Stimulated activated CD4-positive, alpha-beta T cell treated with anti-CD3 and anti-CD28 coated beads, Interleukin-1b, Interleukin-23, amount 100 ng/mL, for 4 hours (primary cell): ENCODE results near the gene DYNLT1.
"Not testable (repeated sequence)": the region's sequence is repeated elsewhere in the genome, so short reads cannot be mapped to it uniquely, and the experiment has no call there.

Experiments used
- DNase-seq, 2 donors: peaks; one replicate each; pipeline ENCODE4 v3.0.0-alpha.2; 2020; ENCODE audit warnings: low read depth in 2 of 2

Gene DYNLT1

GRCh38 chr6:158663625-158664165, 19.2 kb upstream of the DYNLT1 start:
- DNase-seq = no peak

DNA sequence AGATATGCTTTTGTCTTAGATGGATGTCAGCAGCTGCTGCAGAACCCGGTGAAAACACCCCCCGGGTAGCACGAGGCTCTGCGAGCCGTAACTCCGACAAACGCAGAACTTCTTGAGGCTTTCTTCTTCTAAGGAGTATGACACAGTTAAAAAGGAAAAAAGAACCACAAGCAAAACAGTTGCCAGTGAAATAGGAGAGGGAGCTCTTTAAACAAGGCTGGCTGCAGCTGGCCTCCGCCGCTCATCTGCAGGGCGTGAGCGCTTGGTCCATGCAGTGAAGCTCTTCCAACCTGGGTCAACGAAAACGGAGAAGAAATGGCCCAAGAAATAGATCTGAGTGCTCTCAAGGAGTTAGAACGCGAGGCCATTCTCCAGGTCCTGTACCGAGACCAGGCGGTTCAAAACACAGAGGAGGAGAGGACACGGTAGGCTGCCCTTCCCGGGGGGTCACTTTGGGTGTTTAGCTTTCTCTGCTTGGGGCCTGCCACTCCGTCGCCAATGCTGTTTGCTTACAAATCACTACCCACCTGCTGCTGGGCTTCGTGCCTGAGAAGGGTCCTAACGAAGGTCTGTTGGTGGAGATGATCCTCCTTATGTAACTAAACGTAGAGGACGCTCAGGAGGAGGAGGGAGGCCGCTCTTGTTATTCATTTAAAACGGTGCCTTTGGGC, 18.5 kb upstream of the DYNLT1 start:
- DNase-seq = no peak

DNA sequence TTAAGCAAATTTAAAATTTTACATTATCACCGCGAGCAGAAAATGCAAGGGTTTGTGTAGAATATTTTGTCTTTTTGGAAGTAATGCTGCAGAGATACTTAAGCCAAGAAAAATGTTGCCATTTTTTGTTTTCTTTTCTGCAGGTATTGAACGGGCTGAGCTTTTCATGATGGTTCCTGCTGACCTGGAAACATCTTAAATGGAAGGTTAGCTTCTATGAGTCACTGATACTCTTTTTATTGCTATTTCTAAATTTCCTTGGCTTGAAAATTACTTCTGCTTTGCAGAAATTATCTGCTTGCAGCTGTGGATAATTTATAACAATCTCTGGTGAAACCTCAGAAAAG, 18.0 kb upstream of the DYNLT1 start:
- no peak for DNase-seq

GRCh38 chr6:158661156-158661685, 16.7 kb upstream of the DYNLT1 start:
- no peak for DNase-seq

- no peak for DNase-seq
Measured at GRCh38 chr6:158660333-158660754, 15.8 kb upstream of the DYNLT1 start.

- DNase-seq = not testable (repeated sequence)
Measured at GRCh38 chr6:158656986-158657385, 12.4 kb upstream of the DYNLT1 start.

DNA sequence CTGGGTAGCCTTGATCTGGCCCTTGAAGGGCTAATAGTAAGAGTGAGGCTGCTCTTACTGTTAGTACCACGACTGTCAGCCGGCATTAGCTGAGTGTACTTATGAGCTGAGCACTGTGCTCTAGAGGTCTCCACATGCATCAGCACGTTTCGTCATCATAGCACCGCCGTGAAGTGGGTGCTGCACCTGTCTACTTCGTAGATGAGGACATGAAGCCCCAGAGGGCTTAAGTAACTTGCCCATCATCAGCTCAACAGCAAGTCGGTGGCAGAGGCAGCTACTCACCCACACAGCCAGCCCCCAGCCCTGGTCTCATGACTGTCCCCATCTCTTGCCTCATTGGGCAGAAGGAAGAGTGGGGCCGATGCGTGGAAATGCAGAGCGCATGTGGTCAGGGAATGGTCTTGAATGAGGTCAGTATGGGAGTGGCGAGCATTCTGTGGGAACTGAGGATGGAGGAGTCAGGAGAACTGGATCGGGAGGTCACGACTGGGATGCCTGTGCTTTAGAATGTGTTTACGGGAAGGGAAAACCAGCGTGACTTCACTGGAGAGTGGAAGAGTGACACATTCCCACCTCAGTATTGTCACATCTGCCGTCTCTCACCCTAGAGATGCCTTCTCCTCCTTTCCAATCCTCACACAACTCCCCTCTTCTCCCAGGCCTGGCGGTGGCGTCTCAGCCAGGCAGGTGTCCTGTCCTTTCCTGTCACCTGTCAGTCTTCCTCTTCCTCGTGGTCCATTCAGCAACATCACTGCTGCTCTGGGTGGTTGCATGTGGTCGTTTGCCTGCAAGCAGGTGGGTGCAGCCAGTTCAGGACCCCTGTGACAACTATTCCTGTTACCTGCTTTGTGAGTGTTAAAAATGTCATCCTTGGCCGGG, 11.3 kb upstream of the DYNLT1 start:
- no peak for DNase-seq

DNA sequence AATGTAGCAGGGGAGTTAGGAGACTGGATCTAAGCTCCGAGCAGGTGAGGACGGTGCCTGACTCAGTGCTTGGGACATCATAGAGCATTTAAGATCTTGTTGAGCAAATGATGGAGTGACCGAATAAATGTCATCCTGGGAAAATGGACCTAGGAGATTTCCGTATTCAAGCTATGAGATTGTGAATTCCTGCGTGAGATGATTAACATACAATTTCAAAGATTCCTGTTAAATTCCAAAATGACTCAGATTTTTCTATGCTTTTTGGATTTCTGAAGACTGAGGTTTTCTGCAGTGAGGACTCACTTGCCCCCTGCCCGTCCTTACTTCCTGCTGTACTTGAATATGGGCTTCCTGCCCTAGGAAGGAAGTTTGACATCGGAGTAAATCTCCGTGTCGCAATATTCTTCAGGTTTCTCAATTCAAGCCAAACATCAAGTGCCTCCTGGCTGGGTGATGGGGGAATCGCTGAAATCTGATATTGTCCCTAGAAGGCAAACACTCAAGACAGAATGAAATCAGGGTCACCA, 10.5 kb upstream of the DYNLT1 start:
- no peak for DNase-seq

DNA sequence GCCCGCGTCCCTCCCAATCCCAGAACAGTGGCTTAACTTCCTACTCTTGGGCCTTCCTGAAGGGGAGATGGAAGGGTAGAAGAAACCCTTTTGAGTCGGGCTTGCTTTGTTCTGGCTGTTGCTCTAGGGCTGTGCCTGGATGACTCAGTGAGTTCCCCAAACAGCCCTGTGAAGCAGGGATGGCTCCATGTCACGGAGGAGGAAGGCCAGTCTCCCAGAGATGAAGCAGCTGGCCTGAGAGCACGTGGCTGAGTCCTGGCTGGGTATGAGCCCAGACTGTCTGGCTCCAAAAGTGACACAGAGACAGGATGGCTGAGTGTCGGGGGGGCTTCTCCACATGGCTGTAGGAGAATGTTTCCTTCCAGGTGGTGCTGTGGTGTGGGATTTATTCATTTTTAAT, 10.0 kb upstream of the DYNLT1 start:
- DNase-seq = no peak

- DNase-seq = peak; percentile 53 to 78
Measured at GRCh38 chr6:158653577-158654354, 9.2 kb upstream of the DYNLT1 start.

DNA sequence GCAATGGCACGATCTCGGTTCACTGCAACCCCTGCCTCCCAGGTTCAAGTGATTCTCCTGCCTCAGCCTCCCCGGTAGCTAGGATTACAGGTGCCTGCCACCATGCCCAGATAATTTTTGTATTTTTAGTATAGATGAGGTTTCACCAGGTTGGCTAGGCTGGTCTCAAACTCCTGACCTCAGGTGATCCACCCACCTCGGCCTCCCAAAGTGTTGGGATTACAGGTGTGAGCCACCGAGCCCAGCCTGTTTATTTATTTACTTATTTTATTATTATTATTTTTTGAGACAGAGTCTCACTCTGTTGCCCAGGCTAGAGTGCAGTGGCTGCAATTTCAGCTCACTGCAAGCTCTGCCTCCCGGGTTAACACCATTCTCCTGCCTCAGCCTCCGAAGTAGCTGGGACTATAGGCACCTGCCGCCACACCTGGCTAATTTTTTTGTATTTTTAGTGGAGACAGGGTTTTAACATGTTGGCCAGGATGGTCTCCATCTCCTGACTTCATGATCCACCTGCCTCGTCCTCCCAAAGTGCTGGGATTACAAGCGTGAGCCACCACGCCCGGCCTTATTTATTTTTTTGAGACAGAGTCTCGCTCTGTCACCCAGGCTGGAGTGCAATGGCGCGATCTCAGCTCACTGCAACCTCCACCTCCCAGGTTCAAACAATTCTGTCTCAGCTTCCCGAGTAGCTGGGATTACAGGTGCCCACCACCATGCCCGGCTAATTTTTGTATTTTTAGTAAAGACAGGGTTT, 7.6 kb upstream of the DYNLT1 start:
- not testable (repeated sequence) for DNase-seq

DNA sequence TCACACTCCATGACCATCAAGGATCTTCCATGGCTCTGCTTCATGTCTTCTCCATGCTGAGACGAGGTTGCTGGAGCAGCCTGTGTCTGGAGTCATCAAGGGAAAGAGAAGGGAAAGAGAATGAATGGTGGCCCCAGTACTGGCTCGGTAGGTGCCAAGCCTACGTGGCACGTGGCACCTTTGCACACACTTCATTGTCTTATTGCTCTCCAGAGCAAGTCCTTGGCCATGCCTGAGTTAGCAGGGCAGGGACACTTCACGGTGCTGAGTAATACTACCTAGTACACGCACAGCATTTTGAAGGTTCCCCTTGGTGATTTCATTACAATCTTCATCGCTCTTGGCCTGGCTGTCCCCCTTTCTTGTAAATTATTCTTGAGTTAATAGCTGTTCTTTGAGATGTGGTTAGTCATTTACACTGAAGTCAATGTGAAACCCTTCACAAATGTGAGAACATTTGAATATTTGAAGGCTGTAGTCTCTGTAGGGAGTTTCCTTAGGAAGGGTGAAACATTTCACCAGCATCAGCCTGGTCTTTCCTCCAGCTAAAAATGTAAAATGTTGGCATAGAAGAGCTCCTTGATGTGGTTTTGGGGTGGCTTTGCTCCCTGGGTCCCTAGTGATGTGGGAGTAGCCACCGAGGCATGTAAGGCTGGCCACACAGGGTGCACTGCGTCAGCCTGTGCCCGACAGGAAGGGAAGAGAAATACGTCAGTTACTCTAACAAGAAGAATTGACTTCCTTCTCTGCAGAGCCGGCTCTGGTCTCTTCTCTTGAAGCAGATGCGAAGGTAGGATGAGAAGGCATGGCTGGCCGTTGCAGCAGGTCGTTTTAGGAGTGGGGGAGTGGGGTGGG, 5.0 kb upstream of the DYNLT1 start, which contains the start of gene SYTL3:
Gene SYTL3 (plus strand): TSS at position 766 of the 855 bp plus-strand sequence. CDS start 13,215 bp downstream, outside the sequence.
- peak; percentile 38 to 59 for DNase-seq

- no peak for DNase-seq
Measured at GRCh38 chr6:158648682-158649131, 4.2 kb upstream of the DYNLT1 start.

GRCh38 chr6:158647501-158647900, 3.0 kb upstream of the DYNLT1 start:
- DNase-seq = no peak

DNA sequence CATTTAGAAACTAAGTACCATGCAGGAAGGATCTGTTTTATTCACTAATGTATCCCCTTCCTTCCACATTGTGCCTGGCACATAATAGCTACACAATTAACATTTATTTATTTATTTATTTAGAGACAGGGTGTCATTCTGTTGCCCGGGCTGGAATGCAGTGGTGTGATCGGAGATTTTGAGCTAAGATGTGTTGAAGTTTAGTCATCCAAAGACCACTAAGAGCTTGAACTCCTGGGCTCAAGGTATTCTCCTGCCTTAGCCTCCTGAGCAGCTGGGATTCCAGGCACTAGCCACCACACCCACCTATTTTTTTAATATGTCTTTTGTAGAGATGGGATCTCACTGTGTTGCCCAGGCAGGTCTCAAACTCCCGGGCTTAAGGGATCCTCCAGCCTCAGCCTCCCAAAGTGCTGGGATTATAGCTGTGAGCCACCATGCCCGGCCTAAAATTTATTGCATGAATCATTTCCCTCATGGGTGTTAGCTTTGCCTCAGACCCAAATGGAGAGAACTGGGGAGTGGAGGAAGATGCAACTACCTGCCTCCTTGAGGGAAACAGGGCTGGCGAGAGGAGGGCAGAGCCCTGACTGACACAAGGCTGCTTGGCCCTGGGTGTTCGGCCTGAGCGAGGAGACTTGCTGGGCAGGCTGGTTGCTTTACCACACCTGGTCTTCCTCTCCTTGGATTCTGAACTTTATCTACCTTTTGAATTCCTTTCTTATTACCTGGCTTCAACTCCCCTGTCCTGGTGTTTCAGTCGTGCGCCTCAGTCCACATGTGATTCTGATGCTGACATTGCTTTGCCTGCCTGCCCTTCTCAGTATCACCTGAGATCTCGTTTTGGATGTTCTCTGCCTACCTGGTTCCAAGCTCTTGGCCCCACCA, 1.7 kb upstream of the DYNLT1 start:
- no peak for DNase-seq

DNA sequence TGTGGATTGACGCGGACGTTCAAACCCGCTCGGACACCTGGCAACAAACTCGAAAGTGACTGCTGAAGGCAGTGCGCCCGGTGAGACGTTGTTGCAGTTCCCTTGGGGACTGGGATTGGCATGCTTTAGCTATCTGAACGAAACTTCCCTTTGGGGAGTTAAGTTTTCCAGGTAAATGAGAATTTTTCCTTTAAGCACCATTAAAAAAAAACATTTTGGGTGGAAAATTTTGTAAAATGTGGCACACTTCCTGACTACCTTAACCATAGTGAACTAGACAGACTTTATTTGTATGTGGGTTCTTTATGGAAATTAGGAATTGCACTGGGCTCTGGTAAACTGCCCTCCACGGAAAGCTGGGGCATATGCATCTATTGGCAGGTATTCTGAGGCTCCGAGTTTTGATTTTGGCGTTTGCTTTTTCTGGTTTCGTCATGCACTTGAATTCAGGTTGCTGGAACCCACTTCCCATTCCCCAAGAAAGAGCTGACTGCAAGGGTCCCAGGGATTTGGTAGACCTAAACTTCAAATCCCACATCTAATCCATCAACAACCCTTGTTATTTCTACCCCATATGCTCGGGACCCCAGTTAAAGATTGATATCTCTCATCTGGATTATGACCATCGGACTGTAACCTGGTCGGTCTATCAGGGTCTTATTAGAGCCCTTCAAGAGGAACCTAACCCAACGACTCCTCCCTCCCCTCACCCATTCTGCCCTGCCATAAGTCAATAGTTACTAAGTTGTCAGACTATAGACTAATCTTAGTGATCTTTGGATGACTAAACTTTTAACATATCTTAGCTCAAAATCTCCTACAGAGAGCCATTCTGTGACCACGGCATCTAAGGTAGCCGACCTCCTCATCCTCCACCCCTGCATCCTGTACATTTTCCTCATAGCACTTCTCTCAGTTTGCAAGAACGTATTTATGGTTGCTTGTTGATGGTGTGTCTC, 800 bp upstream of the DYNLT1 start:
- no peak for DNase-seq

GRCh38 chr6:158643836-158644230, 710 bp downstream of the DYNLT1 start:
- no peak for DNase-seq
